Esophagus squamous epithelium (tissue), 5 donors: ENCODE measurements around the gene GALNTL6. TPM values are rescaled to one million over a fixed set of nuclear protein-coding genes. Genes with fewer than 3 reads are reported as not detected.

Experiments
- DNase-seq: peaks from one replicate; lab custom pipeline; 2025; lab: John Stamatoyannopoulos, UW
- H3K27ac ChIP-seq, 4 donors: fragments of 200-600 bp; sonication (generic); one replicate each; pipeline ENCODE4 v1.5.1; 2016 to 2019; ENCODE audit warnings: mild to moderate bottlenecking in 1 of 4
- H3K27me3 ChIP-seq, 4 donors: fragments of 200-600 bp; sonication (generic); 1 replicate in 3 of 4; 2 replicates in 1 of 4; pipeline versions ENCODE4 v1.5.1 to v1.6.0; 2017 to 2021; ENCODE audit warnings: antibody characterized with exemption in 1 of 4
- H3K36me3 ChIP-seq, 3 donors: fragments of 200-600 bp; sonication (generic); one replicate each; pipeline ENCODE4 v1.5.1; 2016 to 2019
- H3K4me1 ChIP-seq, 3 donors: fragments of 200-600 bp; sonication (generic); one replicate each; pipeline ENCODE4 v1.5.1; 2017 to 2019
- H3K4me3 ChIP-seq, 4 donors: fragments of 200-600 bp; sonication (generic); 1 replicate in 3 of 4; 2 replicates in 1 of 4; pipeline ENCODE4 v1.5.1; 2016 to 2019; ENCODE audit warnings: mild to moderate bottlenecking in 2 of 4, moderate library complexity in 1 of 4
- H3K9me3 ChIP-seq, 3 donors: fragments of 200-600 bp; sonication (generic); one replicate each; pipeline ENCODE4 v1.5.1; 2016 to 2019
- CTCF ChIP-seq, 6 experiments: fragments of 450-650 bp in 4 of 6; fragments of 200-600 bp in 2 of 6; sonication (generic) in 2 of 6; IDR thresholded peaks; one replicate each; pipeline ENCODE4 v1.5.1; 2016 to 2019; ENCODE audit warnings: antibody characterized with exemption in 6 of 6, mild to moderate bottlenecking in 4 of 6, moderate library complexity in 4 of 6
- POLR2A ChIP-seq, 4 donors: fragments of 450-650 bp; IDR thresholded peaks; one replicate each; pipeline ENCODE4 v1.6.1; 2017; ENCODE audit warnings: antibody characterized with exemption in 4 of 4, mild to moderate bottlenecking in 4 of 4, moderate library complexity in 3 of 4
- WGBS, 2 donors: methylation state at CpG; one replicate each; pipeline ENCODE4 v1.1.5; 2018; 5-methylcytosine and 5-hydroxymethylcytosine counted together
- intact Hi-C: fragments of 100-400 bp; cut with DNase I; formaldehyde crosslinking; loops from one replicate; pipeline ENCODE4 v1.15.0; 2022
- total RNA-seq, 4 donors: library from RNA; depleted of rRNA; stranded (reverse); fragments of >200 nt; gene quantifications; one replicate each; pipeline ENCODE4 v1.1.0, GENCODE V29; 2016
- donor health status: DM: yes; HTN: yes; CAD: no.

GALNTL6 gene
- total RNA-seq, 4 donors from 2014 or later = 0.12 TPM; not detected in 3

GRCh38 chr4:172851534-172851933 is 1038.3 kb downstream of the GALNTL6 start:
- Histone ChIP-seq H3K9me3 (no peaks in the 10 kb centered on the region), H3K27ac (no peak overlapping the region), H3K36me3 (no peaks in the 10 kb centered on the region), H3K27me3 (no peaks in the 10 kb centered on the region), H3K4me1 (no peaks in the 10 kb centered on the region), H3K4me3 (no peak overlapping the region)
- no peak for DNase-seq
- 5 to 20% methylated on average over 1 of the region's 1 CpG for WGBS, 2 donors
- no peak for TF ChIP-seq CTCF (IDR thresholded peaks at IDR 0.05)
- no peak for TF ChIP-seq POLR2A (IDR thresholded peaks at IDR 0.05)
- intact Hi-C loops = no loop called here

GRCh38 chr4:172857026-172857425 is 1043.8 kb downstream of the GALNTL6 start:
- TF ChIP-seq POLR2A (IDR thresholded peaks at IDR 0.05) (no peak), CTCF (IDR thresholded peaks at IDR 0.05) (no peak)
- Histone ChIP-seq H3K9me3 (no peaks in the 10 kb centered on the region), H3K36me3 (no peaks in the 10 kb centered on the region), H3K27ac (no peak overlapping the region), H3K4me3 (no peak overlapping the region), H3K27me3 (no peaks in the 10 kb centered on the region), H3K4me1 (no peaks in the 10 kb centered on the region)
- DNase-seq = no peak
- intact Hi-C loops = no loop called here
- WGBS, 2 donors = 82 to 100% methylated on average over 4 to 5 of the region's 5 CpGs

GRCh38 chr4:172858731-172859230 is 1045.6 kb downstream of the GALNTL6 start:
- WGBS, 2 donors = 47 to 55% methylated on average over 3 of the region's 3 CpGs
- intact Hi-C loops = no loop called here
- peaks cover 0 to 6% (median 0%) of the 10 kb centered on the region in 3 donors for H3K9me3 ChIP-seq

GRCh38 chr4:172865103-172865502 is 1051.9 kb downstream of the GALNTL6 start:
- no peak for DNase-seq
- Histone ChIP-seq H3K4me3 (no peak overlapping the region), H3K36me3 (no peaks in the 10 kb centered on the region), H3K27ac (no peak overlapping the region), H3K4me1 (no peaks in the 10 kb centered on the region), H3K9me3 (peaks cover 0 to 6% (median 0%) of the 10 kb centered on the region in 3 donors), H3K27me3 (peaks cover 0 to 5% (median 0%) of the 10 kb centered on the region in 4 donors)
- 78 to 81% methylated on average over 2 of the region's 2 CpGs for WGBS, 2 donors
- TF ChIP-seq CTCF (IDR thresholded peaks at IDR 0.05) (no peak), POLR2A (IDR thresholded peaks at IDR 0.05) (no peak)
- intact Hi-C loops = no loop called here

More at GRCh38 chr4:172858731-172859230, 1045.6 kb downstream of the GALNTL6 start:
- TF ChIP-seq POLR2A (IDR thresholded peaks at IDR 0.05) = no peak
- TF ChIP-seq CTCF (IDR thresholded peaks at IDR 0.05) = no peak
- no peaks in the 10 kb centered on the region for H3K27me3 ChIP-seq
- H3K4me1 ChIP-seq = no peaks in the 10 kb centered on the region
- no peaks in the 10 kb centered on the region for H3K36me3 ChIP-seq
- DNase-seq = no peak
- H3K27ac ChIP-seq = no peak overlapping the region
- H3K4me3 ChIP-seq = no peak overlapping the region

GRCh38 chr4:172865531-172866127 is 1052.4 kb downstream of the GALNTL6 start:
- intact Hi-C loops = no loop called here
- Histone ChIP-seq H3K36me3 (no peaks in the 10 kb centered on the region), H3K27me3 (peaks cover 0 to 5% (median 0%) of the 10 kb centered on the region in 4 donors), H3K4me1 (no peaks in the 10 kb centered on the region), H3K9me3 (peaks cover 0 to 6% (median 0%) of the 10 kb centered on the region in 3 donors), H3K27ac (no peak overlapping the region), H3K4me3 (no peak overlapping the region)
- DNase-seq = no peak
- TF ChIP-seq POLR2A (IDR thresholded peaks at IDR 0.05) (no peak), CTCF (IDR thresholded peaks at IDR 0.05) (no peak)
- WGBS, 2 donors = 43 to 57% methylated on average over 4 of the region's 4 CpGs
